Activated CD8-positive, alpha-beta T cell treated with anti-CD3 and anti-CD28 coated beads, Interleukin-2, amount 10 ng/mL, durations not matched to agents 7 days and 5 days (primary cell): ENCODE results near the gene PMM1. TPM values are rescaled to one million over a fixed set of nuclear protein-coding genes. Genes with fewer than 3 reads are reported as not detected.
A peak's percentile ranks its signal among the peaks of the same experiment; 100 is the strongest.

Experiments
- ATAC-seq: fragments of 150-1000 bp; cut with Tn5 transposase; one replicate; pipeline ENCODE4 v1.10.0; 2021; ENCODE audit warnings: moderate library complexity
- CTCF ChIA-PET: fragments of 350-600 bp; sonication (Branson Sonifier 250); formaldehyde crosslinking; loops from one replicate; lab custom pipeline; 2021; ENCODE audit warnings: antibody characterized with exemption; lab: Charles Lee
- POLR2A ChIA-PET: fragments of 350-600 bp; sonication (Branson Sonifier 250); formaldehyde crosslinking; loops from one replicate; lab custom pipeline; 2021; ENCODE audit warnings: antibody characterized with exemption; lab: Charles Lee
- DNase-seq: peaks from one replicate; pipeline ENCODE4 v3.0.0-alpha.2; 2020
- H3K27ac Mint-ChIP-seq: one replicate; pipeline ENCODE4 v1.8.0; 2021; ENCODE audit warnings: mild to moderate bottlenecking, mixed read lengths
- H3K27me3 Mint-ChIP-seq: one replicate; pipeline ENCODE4 v1.8.0; 2021; ENCODE audit warnings: low read depth, mixed read lengths
- H3K36me3 Mint-ChIP-seq: one replicate; pipeline ENCODE4 v1.8.0; 2021; ENCODE audit warnings: low read depth, mixed read lengths
- H3K4me1 Mint-ChIP-seq: one replicate; pipeline ENCODE4 v1.8.0; 2021; ENCODE audit warnings: low read depth, mixed read lengths
- H3K4me3 Mint-ChIP-seq: one replicate; pipeline ENCODE4 v1.8.0; 2021; ENCODE audit warnings: mild to moderate bottlenecking, mixed read lengths
- H3K9me3 Mint-ChIP-seq: one replicate; pipeline ENCODE4 v1.8.0; 2022; ENCODE audit warnings: mixed read lengths; ENCODE audit not compliant: insufficient read depth
- total RNA-seq, 2 experiments: library from RNA; stranded (reverse); gene quantifications; one replicate each; pipeline ENCODE4 v1.2.3, GENCODE V29; 2021

Gene PMM1
- total RNA-seq, 2 experiments from 2014 or later = 37.5 to 38.2 TPM

DNA sequence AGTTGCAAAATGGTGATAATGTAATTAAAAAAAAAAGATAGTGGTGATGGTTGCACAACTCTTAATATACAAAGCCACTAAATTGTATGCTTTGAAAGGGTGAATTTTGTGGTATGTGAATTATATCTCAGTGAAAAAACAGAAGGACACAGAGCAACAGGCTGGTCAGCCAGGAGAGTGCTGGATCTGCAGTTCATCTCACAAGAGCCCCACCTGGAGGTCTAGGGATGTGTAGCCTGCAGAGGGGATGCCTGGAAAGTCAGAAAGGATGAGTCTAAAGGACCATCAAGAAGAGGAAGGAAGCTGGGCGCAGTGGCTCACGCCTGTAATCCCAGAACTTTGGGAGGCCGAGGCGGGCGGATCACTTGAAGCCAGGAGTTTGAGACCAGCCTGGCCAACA is 54.4 kb downstream of the PMM1 start:
- no peaks in the 10 kb centered on the region for H3K27me3 Mint-ChIP-seq

DNA sequence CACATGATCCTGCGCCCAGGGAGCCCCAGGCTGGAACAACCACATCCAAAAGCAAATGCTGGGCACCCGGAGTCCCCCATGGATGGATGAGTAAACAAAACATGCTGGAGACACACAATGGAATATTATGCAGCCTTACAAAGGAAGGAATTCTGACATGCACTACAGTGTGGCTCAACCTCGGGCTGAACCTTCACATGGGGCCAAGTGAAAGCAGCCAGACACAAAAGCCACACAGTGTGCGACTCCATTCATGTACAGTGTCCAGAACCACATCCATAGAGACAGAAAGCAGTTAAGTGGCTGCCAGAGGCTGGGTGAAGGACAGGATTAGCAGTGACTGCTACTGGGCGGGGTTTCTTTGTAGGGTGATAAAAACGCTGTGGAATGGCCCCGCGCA is 55.4 kb downstream of the PMM1 start:
- H3K27me3 Mint-ChIP-seq = no peaks in the 10 kb centered on the region
- POLR2A ChIA-PET = no interaction called here
- no peak overlapping the region for H3K4me3 Mint-ChIP-seq
- no peaks in the 10 kb centered on the region for H3K4me1 Mint-ChIP-seq
- H3K9me3 Mint-ChIP-seq = no peaks in the 10 kb centered on the region
- CTCF ChIA-PET = no interaction called here
- peaks cover 14% of the 10 kb centered on the region for H3K36me3 Mint-ChIP-seq
- ATAC-seq = no peak
- no peak for DNase-seq
- H3K27ac Mint-ChIP-seq = peak overlapping the region; percentile 39

More for the DNA sequence above, 54.4 kb downstream of the PMM1 start:
- no peak overlapping the region for H3K4me3 Mint-ChIP-seq
- CTCF ChIA-PET = interaction anchor here (1.1 to 1.3 kb wide), 2 partner anchors 8 to 9 kb away, joined by 3 to 4 read pairs; partner anchors contain the start of gene POLR3H
- H3K36me3 Mint-ChIP-seq = peaks cover 23% of the 10 kb centered on the region
- POLR2A ChIA-PET = no interaction called here
- H3K4me1 Mint-ChIP-seq = peaks cover 2% of the 10 kb centered on the region
- ATAC-seq (no peak), DNase-seq (no peak)
- H3K9me3 Mint-ChIP-seq = no peaks in the 10 kb centered on the region
- H3K27ac Mint-ChIP-seq = no peak overlapping the region

DNA sequence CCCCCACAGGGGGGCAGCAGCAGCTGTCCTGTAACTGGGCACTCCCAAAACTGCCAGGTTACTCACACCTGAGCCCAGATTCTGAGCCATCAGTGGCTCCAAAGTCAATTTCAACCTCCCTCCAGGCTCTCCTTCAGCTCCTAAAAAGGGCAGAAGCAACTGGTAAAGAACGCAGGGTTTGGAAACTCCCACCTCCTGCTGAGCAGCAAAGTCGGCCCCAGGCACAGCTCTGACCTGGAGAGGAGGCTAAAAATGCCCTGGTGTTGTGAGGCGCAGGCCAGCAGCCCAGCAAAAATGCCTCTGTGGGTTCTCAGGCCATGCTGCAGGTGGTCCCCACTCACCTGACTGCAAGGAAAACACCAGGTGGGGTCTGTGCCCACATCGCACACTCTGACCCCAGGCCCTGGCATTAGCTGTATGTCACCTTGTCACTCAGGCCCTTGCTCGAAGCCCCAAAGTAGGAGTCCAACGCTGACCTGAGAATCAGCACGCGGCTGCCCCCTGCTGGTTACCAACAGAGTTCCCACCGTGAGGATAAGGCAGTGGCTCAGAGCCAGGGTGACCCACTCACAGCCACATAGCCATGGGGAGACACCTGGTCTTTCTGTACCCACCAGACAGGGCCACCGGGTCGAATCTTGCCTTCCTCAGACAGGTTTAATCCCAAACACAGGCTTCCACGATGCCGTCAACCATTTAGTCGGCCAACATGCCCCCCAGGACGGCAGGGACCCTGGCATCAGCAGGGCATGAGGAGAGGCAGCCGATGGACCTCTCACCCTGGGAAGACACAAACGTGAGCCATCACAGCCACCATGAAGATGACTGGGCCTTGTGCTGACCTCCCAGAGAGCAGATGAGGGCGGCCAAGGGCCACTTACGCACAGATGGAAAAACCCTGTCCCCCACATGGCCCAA is 56.5 kb downstream of the PMM1 start:
- Mint-ChIP-seq H3K27me3 (no peaks in the 10 kb centered on the region), H3K4me3 (no peak overlapping the region), H3K4me1 (no peaks in the 10 kb centered on the region), H3K36me3 (peaks cover 20% of the 10 kb centered on the region), H3K27ac (no peak overlapping the region), H3K9me3 (no peaks in the 10 kb centered on the region)
- DNase-seq = peak; percentile 80
- ChIA-PET CTCF (interaction anchor here (0.8 to 2.4 kb wide), 13 partner anchors 8 to 555 kb away, joined by 3 to 19 read pairs (median 4); partner anchors contain the start of genes ACO2, PHF5A, PMM1 and POLR3H), POLR2A (interaction anchor here (0.7 to 1.2 kb wide), 2 partner anchors 87 to 91 kb away, joined by 3 read pairs; partner anchors contain the start of gene TOB2)
- peak; percentile 75 for ATAC-seq

DNA sequence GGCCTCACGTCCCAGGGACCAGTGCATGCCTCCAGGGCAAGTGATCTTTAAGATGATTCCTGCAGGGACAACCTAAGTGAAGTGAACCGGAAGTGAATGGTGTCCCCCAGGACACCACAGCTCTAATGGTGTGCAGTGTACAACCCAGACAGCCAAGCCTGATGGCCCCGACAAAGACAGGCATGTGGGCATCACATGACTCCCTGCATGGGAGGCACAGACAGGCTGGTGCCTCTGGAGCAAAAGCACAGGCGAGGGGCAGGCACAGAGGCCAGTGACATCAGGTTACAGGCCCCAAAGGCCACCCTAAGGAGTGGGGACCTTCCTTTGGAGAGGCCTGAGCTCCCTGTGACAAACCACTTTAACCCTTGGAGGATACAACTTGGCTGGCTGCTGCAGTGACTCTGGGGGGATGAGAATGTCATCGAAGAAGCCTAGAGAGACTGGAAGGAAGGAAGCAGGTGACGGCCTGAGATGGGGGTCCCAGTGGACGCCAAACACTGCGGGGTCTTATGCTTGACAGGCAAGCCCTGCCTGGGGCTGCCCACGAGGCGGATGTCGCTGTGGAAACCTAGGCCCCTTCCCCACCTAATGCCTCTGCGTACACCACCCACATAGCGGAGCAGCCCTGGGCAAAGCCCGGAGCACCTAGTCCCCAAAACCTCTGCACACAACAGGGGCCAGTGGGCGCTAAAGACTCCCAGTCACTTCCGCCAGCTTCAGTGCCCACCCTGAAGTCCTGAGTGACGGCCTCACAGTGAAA is 57.7 kb downstream of the PMM1 start:
- H3K4me1 Mint-ChIP-seq = no peaks in the 10 kb centered on the region
- no peak for DNase-seq
- H3K27me3 Mint-ChIP-seq = no peaks in the 10 kb centered on the region
- POLR2A ChIA-PET = interaction anchor here (1.2 kb wide), 1 partner anchor 85 kb away, joined by 3 read pairs; the partner anchor contains the start of gene TOB2
- CTCF ChIA-PET = interaction anchor here (1.2 to 2.4 kb wide), 5 partner anchors 10 to 556 kb away, joined by 3 to 19 read pairs (median 4); partner anchors contain the start of gene POLR3H
- peaks cover 22% of the 10 kb centered on the region for H3K36me3 Mint-ChIP-seq
- H3K27ac Mint-ChIP-seq = no peak overlapping the region
- ATAC-seq = no peak
- no peak overlapping the region for H3K4me3 Mint-ChIP-seq
- H3K9me3 Mint-ChIP-seq = no peaks in the 10 kb centered on the region

DNA sequence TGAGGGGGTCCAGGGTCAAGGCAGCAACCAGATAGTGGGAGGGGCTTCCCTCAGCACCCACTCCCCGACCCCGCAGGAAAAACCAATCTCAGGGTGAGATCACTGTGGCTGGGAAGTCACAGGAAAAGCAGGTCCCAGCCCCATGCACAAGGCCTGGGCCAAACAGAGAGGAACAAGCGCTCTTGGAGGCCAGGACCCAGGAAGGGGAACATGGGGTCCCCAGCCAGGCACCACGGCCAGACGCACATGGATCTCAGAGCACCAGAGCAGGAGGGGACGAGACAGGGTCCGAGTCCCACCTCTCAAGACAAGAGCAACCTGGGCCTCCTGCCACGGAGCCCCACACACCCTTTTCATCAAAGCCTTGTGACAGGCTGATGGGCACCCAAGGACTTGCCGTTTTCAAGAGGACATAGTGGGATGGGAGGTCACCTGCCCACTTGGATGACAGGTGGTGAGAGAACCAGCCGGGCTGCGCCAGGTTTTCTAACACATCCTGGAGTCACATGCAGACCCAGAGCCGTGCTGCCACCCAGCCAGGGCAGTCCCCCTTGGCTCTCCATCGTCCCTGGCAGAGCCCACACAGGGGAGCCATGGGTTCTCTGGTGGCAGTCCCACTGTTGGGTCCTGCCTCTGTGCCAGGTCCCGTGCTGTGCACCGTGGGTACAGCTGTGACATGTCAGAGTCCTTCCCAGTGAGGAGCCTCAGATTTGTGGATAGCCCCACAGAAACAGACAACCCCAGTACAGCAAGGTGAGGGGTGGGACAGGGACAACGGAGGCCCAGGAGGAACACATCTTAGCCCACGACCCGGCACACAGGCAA is 58.5 kb downstream of the PMM1 start:
- H3K36me3 Mint-ChIP-seq = peaks cover 28% of the 10 kb centered on the region
- POLR2A ChIA-PET = no interaction called here
- DNase-seq (no peak), ATAC-seq (no peak)
- H3K4me1 Mint-ChIP-seq = no peaks in the 10 kb centered on the region
- H3K27me3 Mint-ChIP-seq = no peaks in the 10 kb centered on the region
- H3K4me3 Mint-ChIP-seq = no peak overlapping the region
- H3K27ac Mint-ChIP-seq = no peak overlapping the region
- CTCF ChIA-PET = interaction anchor here (1.0 to 2.4 kb wide), 5 partner anchors 13 to 127 kb away, joined by 3 to 19 read pairs (median 4); partner anchors contain the start of gene POLR3H
- H3K9me3 Mint-ChIP-seq = no peaks in the 10 kb centered on the region

DNA sequence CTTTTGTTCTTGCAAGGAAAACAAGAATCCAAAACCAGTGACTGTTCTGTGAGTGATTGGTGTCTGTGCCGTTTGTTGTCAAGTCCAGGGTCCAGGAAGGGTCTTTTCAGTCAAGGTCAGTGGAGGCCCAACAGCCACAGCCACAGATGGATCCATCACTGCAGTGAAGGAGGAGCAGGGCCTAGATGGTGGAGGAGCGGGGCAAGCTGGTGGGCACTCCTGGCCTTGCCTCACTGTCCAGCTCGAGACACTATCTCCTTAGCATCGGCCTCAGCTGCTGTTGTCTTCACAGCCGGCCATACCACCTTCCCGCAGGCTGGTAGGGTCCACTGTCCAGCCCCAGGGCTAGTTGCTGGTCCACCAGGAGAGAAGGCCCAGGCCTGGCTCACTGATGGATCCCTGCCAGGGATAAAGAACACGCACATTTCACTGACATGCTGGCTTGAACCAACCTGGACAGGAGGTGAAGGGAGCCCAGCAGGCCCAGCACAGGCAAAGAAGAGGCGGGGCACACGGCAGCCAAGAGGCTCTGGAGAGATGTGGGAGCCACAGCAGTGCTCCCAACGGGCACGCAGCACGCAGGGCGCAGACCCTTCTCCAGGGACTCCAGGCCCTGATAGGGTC is 60.6 kb downstream of the PMM1 start:
- H3K36me3 Mint-ChIP-seq = peaks cover 39% of the 10 kb centered on the region
- H3K27me3 Mint-ChIP-seq = no peaks in the 10 kb centered on the region
- no peak for DNase-seq
- POLR2A ChIA-PET = interaction anchor here (1.8 kb wide), 1 partner anchor 60 kb away, joined by 3 read pairs; the partner anchor contains the start of gene ACO2
- ATAC-seq = no peak
- CTCF ChIA-PET = interaction anchor here (2.7 to 7.3 kb wide), 2 partner anchors 127 to 146 kb away, joined by 7 to 129 read pairs; no protein-coding TSS in a partner anchor
- H3K4me1 Mint-ChIP-seq = peaks cover 13% of the 10 kb centered on the region
- H3K27ac Mint-ChIP-seq = no peak overlapping the region
- no peak overlapping the region for H3K4me3 Mint-ChIP-seq
- H3K9me3 Mint-ChIP-seq = no peaks in the 10 kb centered on the region

DNA sequence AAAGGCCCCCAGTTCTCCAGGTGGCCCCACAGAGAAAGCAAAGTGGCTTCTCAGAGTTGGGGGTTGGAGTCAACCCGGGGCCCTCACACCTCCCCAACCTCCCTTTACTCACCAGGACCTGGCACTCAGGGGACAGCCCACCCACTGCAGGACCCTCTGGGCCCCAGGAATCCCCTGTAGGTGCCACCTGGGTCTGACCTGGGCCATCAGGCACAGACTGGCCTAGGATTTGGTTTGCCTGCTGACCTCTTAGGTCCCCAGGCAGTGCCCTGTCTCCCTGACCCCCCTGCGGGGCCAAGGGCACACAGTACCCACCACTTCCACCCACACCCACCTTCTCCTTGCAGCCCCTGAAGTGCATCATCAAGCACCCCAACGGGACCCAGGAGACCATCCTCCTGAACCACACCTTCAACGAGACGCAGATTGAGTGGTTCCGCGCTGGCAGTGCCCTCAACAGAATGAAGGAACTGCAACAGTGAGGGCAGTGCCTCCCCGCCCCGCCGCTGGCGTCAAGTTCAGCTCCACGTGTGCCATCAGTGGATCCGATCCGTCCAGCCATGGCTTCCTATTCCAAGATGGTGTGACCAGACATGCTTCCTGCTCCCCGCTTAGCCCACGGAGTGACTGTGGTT is 61.4 kb downstream of the PMM1 start:
- no peaks in the 10 kb centered on the region for H3K9me3 Mint-ChIP-seq
- H3K36me3 Mint-ChIP-seq = peaks cover 37% of the 10 kb centered on the region
- no peak overlapping the region for H3K27ac Mint-ChIP-seq
- no peak overlapping the region for H3K4me3 Mint-ChIP-seq
- no peaks in the 10 kb centered on the region for H3K27me3 Mint-ChIP-seq
- DNase-seq (no peak), ATAC-seq (no peak)
- ChIA-PET POLR2A (interaction anchor here (1.8 kb wide), 1 partner anchor 59 kb away, joined by 3 read pairs; the partner anchor contains the start of gene ACO2), CTCF (interaction anchor here (2.7 to 7.3 kb wide), 3 partner anchors 11 to 145 kb away, joined by 7 to 129 read pairs (median 15); no protein-coding TSS in a partner anchor)
- peaks cover 13% of the 10 kb centered on the region for H3K4me1 Mint-ChIP-seq

Other genes with a start within 250 kb of the PMM1 start
- 1 to 10 TPM; 2.9 to 3.0 TPM for gene TEF, start 207.9 kb downstream of the PMM1 start, total RNA-seq
- 10 to 100 TPM; 33.2 to 33.6 TPM for gene TOB2, start 143.0 kb downstream of the PMM1 start, total RNA-seq
- 10 to 100 TPM; 58.8 to 62.1 TPM for gene PHF5A, start 121.1 kb downstream of the PMM1 start, total RNA-seq
- 10 to 100 TPM; 91.8 to 97.1 TPM for gene ACO2, start 120.7 kb downstream of the PMM1 start, total RNA-seq
- 10 to 100 TPM; 31.3 to 31.9 TPM for gene POLR3H, start 45.4 kb downstream of the PMM1 start, total RNA-seq
- not detected for gene CSDC2, start 28.8 kb downstream of the PMM1 start, total RNA-seq
- gene DESI1, start 31.2 kb upstream of the PMM1 start, total RNA-seq = 10 to 100 TPM; 33.0 to 35.2 TPM
- gene XRCC6, start 31.5 kb upstream of the PMM1 start, total RNA-seq = 100 to 1,000 TPM; 302 to 308 TPM
- 100 to 1,000 TPM; 185 to 200 TPM for gene SNU13, start 99.0 kb upstream of the PMM1 start, total RNA-seq
- 10 to 100 TPM; 48.1 to 48.4 TPM for gene MEI1, start 109.7 kb upstream of the PMM1 start, total RNA-seq
- gene CCDC134, start 210.8 kb upstream of the PMM1 start, total RNA-seq = 10 to 100 TPM; 20.3 to 20.9 TPM
- 10 to 100 TPM; 93.0 to 93.7 TPM for gene SREBF2, start 243.3 kb upstream of the PMM1 start, total RNA-seq